DND-41 (cell line): ENCODE results near the gene PRDX5.

Source experiments
- ATAC-seq: fragments of 200-7000 bp; cut with Tn5 transposase; 3 replicates; pipeline ENCODE4 v1.9.1; 2021; ENCODE audit warnings: low read depth; ENCODE audit not compliant: insufficient read depth
- DNase-seq: peaks from one replicate; pipeline ENCODE4 v3.0.0-alpha.2; 2020
- H2AFZ ChIP-seq: 2 replicates; pipeline ENCODE4 v1.6.0; 2012; ENCODE audit warnings: low read depth, low read length
- H3K27ac ChIP-seq: 2 replicates; pipeline ENCODE4 v1.5.1; 2012; ENCODE audit warnings: low read length, inconsistent platforms
- H3K27me3 ChIP-seq: fragments of 200-600 bp; sonication (generic); 2 replicates; pipeline ENCODE4 v1.6.0; 2012; ENCODE audit warnings: low read length, mild to moderate bottlenecking, inconsistent platforms; ENCODE audit not compliant: insufficient read depth, poor library complexity
- H3K36me3 ChIP-seq: 2 replicates; pipeline ENCODE4 v1.5.1; 2012; ENCODE audit warnings: low read length, inconsistent platforms; ENCODE audit not compliant: insufficient read depth
- H3K4me1 ChIP-seq: 2 replicates; pipeline ENCODE4 v1.5.1; 2012; ENCODE audit warnings: mild to moderate bottlenecking, low read length; ENCODE audit not compliant: insufficient read depth
- H3K4me2 ChIP-seq: 2 replicates; pipeline ENCODE4 v1.6.0; 2012; ENCODE audit warnings: mild to moderate bottlenecking, moderate library complexity, low read length, inconsistent platforms; ENCODE audit not compliant: insufficient read depth
- H3K4me3 ChIP-seq, 2 experiments: fragments of 200-600 bp in 1 of 2; shearing (Covaris generic) in 1 of 2; 2 replicates each; pipeline ENCODE4 v1.5.1; 2012 to 2016; ENCODE audit warnings: inconsistent platforms in 2 of 2, low read length in 2 of 2, mild to moderate bottlenecking in 2 of 2, low read depth in 1 of 2, moderate library complexity in 1 of 2
- H3K79me2 ChIP-seq: 2 replicates; pipeline ENCODE4 v1.6.0; 2012; ENCODE audit warnings: low read length, inconsistent platforms; ENCODE audit not compliant: insufficient read depth
- H3K9ac ChIP-seq: 2 replicates; pipeline ENCODE4 v1.6.0; 2012; ENCODE audit warnings: low read depth, mild to moderate bottlenecking, inconsistent platforms, low read length, moderate library complexity
- H3K9me3 ChIP-seq: 2 replicates; pipeline ENCODE4 v1.5.1; 2012; ENCODE audit warnings: low read length, moderate library complexity, mild to moderate bottlenecking, inconsistent platforms; ENCODE audit not compliant: insufficient read depth, severe bottlenecking
- H4K20me1 ChIP-seq: 2 replicates; pipeline ENCODE4 v1.6.0; 2012; ENCODE audit warnings: low read length; ENCODE audit not compliant: insufficient read depth
- CTCF ChIP-seq: IDR thresholded peaks from 2 replicates; pipeline ENCODE4 v1.5.1; 2012; ENCODE audit warnings: borderline replicate concordance, low read length, moderate library complexity, mild to moderate bottlenecking; ENCODE audit not compliant: poor library complexity, severe bottlenecking; ENCODE audit errors: extremely low read depth
- EZH2 ChIP-seq: IDR thresholded peaks from 3 replicates; pipeline ENCODE4 v1.6.1; 2012; ENCODE audit warnings: borderline replicate concordance, low read depth, mild to moderate bottlenecking, moderate library complexity, low read length, inconsistent platforms; ENCODE audit not compliant: severe bottlenecking

PRDX5 gene

GRCh38 chr11:64275031-64275800, 42.7 kb upstream of the PRDX5 start:
- H3K27ac ChIP-seq, result no peak overlapping the region
- H3K9me3 ChIP-seq, result no peaks in the 10 kb centered on the region
- no peak overlapping the region for H2AFZ ChIP-seq
- H3K79me2 ChIP-seq, result peaks cover 28% of the 10 kb centered on the region
- peaks cover 23% of the 10 kb centered on the region for H3K4me1 ChIP-seq
- no peaks in the 10 kb centered on the region for H4K20me1 ChIP-seq
- H3K9ac ChIP-seq, result no peak overlapping the region
- no peak overlapping the region for H3K4me3 ChIP-seq
- no peak overlapping the region for H3K4me2 ChIP-seq
- ATAC-seq (no peak), DNase-seq (no peak)
- peaks cover 32% of the 10 kb centered on the region for H3K36me3 ChIP-seq
- H3K27me3 ChIP-seq, result no peaks in the 10 kb centered on the region
- TF ChIP-seq EZH2, result no peak
- TF ChIP-seq CTCF, result no peak

GRCh38 chr11:64275841-64276240, 42.1 kb upstream of the PRDX5 start:
- Histone ChIP-seq H3K79me2 (peaks cover 28% of the 10 kb centered on the region), H3K9ac (no peak overlapping the region), H3K27ac (no peak overlapping the region)

GRCh38 chr11:64276653-64277431, 41.1 kb upstream of the PRDX5 start:
- peaks cover 9% of the 10 kb centered on the region for H3K4me1 ChIP-seq
- H3K9me3 ChIP-seq, result no peaks in the 10 kb centered on the region
- H4K20me1 ChIP-seq, result no peaks in the 10 kb centered on the region
- no peaks in the 10 kb centered on the region for H3K27me3 ChIP-seq
- no peak overlapping the region for H3K9ac ChIP-seq
- ATAC-seq (no peak), DNase-seq (no peak)
- no peak overlapping the region for H3K4me3 ChIP-seq
- TF ChIP-seq EZH2, result no peak
- no peak for TF ChIP-seq CTCF
- H3K27ac ChIP-seq, result no peak overlapping the region
- no peak overlapping the region for H2AFZ ChIP-seq
- H3K36me3 ChIP-seq, result peaks cover 33% of the 10 kb centered on the region
- H3K79me2 ChIP-seq, result peaks cover 23% of the 10 kb centered on the region
- H3K4me2 ChIP-seq, result no peak overlapping the region

More at GRCh38 chr11:64275841-64276240, 42.1 kb upstream of the PRDX5 start:
- Histone ChIP-seq H2AFZ (no peak overlapping the region), H3K4me3 (no peak overlapping the region), H3K27me3 (no peaks in the 10 kb centered on the region), H3K36me3 (peaks cover 32% of the 10 kb centered on the region), H3K4me1 (peaks cover 17% of the 10 kb centered on the region), H4K20me1 (no peaks in the 10 kb centered on the region), H3K4me2 (no peak overlapping the region), H3K9me3 (no peaks in the 10 kb centered on the region)
- no peak for ATAC-seq
- TF ChIP-seq CTCF, result no peak
- DNase-seq, result no peak
